ENCODE results near the gene PNMA8B. TPM values are rescaled to one million over a fixed set of nuclear protein-coding genes. Genes with fewer than 3 reads are reported as not detected.

Gene PNMA8B
- polyA plus RNA-seq, 1 of the 3 experiments (the other 2 are of a cell fraction), result 0.92 TPM

- CTCF ChIA-PET, result interaction anchor here (0.8 to 9.7 kb wide), 32 partner anchors 8 to 648 kb away, joined by 3 to 134 read pairs (median 6); partner anchors contain the start of genes CALM3, PNMA8A and PNMA8B
Observed at GRCh38 chr19:46514589-46515289, 19.1 kb upstream of the PNMA8B start.

More at GRCh38 chr19:46514589-46515289, 19.1 kb upstream of the PNMA8B start:
- POLR2A ChIA-PET, result no interaction called here
- no peak overlapping the region for H3K4me2 ChIP-seq
- no peak overlapping the region for H3K27ac ChIP-seq (ENCODE audit: low read depth in 2 of 2, low read length in 1 of 2)
- H3K27me3 ChIP-seq (ENCODE audit: insufficient read depth), result no peaks in the 10 kb centered on the region; the same call in 1 of the 2 replicates
- no peaks in the 10 kb centered on the region for H4K20me1 ChIP-seq (ENCODE audit: insufficient read depth)
- no peak overlapping the region for H3K9ac ChIP-seq
- H3K4me3 ChIP-seq (ENCODE audit: low read depth in 2 of 2, low read length in 1 of 2), result no peak overlapping the region
- H2AFZ ChIP-seq (ENCODE audit: low read depth), result no peak overlapping the region
- H3K4me1 ChIP-seq (ENCODE audit: control insufficient read depth in 1 of 2, insufficient read depth in 2 of 2, low read depth in 1 of 2, low read length in 1 of 2), result no peaks in the 10 kb centered on the region
- no peaks in the 10 kb centered on the region for H3K9me3 ChIP-seq
- no peaks in the 10 kb centered on the region for H3K9me2 ChIP-seq
- no peaks in the 10 kb centered on the region for H3K79me2 ChIP-seq (ENCODE audit: insufficient read depth)
- no peaks in the 10 kb centered on the region for H3F3A ChIP-seq (replicated peaks; ENCODE audit: insufficient read depth)
- TF ChIP-seq YY1 (IDR thresholded peaks at IDR 0.05; ENCODE audit: low read depth) (no peak), RFX5 (IDR thresholded peaks at IDR 0.05; ENCODE audit: low read length) (no peak), MEF2A (IDR thresholded peaks at IDR 0.05; ENCODE audit: borderline replicate concordance, low read depth) (no peak), TEAD4 (IDR thresholded peaks at IDR 0.05; ENCODE audit: borderline replicate concordance, insufficient read depth) (no peak), JUND (IDR thresholded peaks at IDR 0.05) (no peak), RCOR1 (IDR thresholded peaks at IDR 0.05; ENCODE audit: low read length) (no peak), NRF1 (IDR thresholded peaks at IDR 0.05; ENCODE audit: low read depth, low read length) (no peak), SIN3A (IDR thresholded peaks at IDR 0.05; ENCODE audit: borderline replicate concordance, low read depth, low read length) (no peak), RXRA (IDR thresholded peaks at IDR 0.05; ENCODE audit: borderline replicate concordance, low read depth) (no peak), USF2 (IDR thresholded peaks at IDR 0.05; ENCODE audit: borderline replicate concordance, low read depth, low read length) (no peak), USF1 (IDR thresholded peaks at IDR 0.05; ENCODE audit: borderline replicate concordance, low read depth) (no peak), CTCF (IDR thresholded peaks at IDR 0.05) (no peak), FOXM1 (IDR thresholded peaks at IDR 0.05; ENCODE audit: low read depth) (no peak), REST (IDR thresholded peaks at IDR 0.05; ENCODE audit: low read depth, low read length) (no peak), TAF1 (IDR thresholded peaks at IDR 0.05; ENCODE audit: borderline replicate concordance, low read depth, low read length) (no peak), SMC3 (IDR thresholded peaks at IDR 0.05; ENCODE audit: low read depth, low read length) (no peak), EZH2phosphoT487 (IDR thresholded peaks at IDR 0.05; ENCODE audit: borderline replicate concordance, low read depth) (no peak)
- H3K36me3 ChIP-seq (replicated peaks in 1 of 2; ENCODE audit: control insufficient read depth in 1 of 2, insufficient read depth in 2 of 2, low read length in 1 of 2), result no peaks in the 10 kb centered on the region
- no peak for DNase-seq
- 63% methylated on average over 9 of the region's 13 CpGs for WGBS (ENCODE audit: low lambda C conversion rate)
